GM12865 (cell line): ENCODE measurements around the gene MRPS2.
"Not testable (repeated sequence)": the region's sequence is repeated elsewhere in the genome, so short reads cannot be mapped to it uniquely, and the experiment has no call there.

Experiments
- DNase-seq: peaks from one replicate; pipeline ENCODE4 v3.0.0; 2010; ENCODE audit warnings: low read depth
- H3K4me3 ChIP-seq: 2 replicates; pipeline ENCODE4 v1.5.1; 2011; ENCODE audit warnings: mild to moderate bottlenecking, low read depth, low read length, control low read depth
- TF ChIP-seq, protein P1 (sequence below): IDR thresholded peaks from 2 replicates; pipeline ENCODE4 v1.5.1; 2011; ENCODE audit warnings: low read length, control low read depth, low read depth, inconsistent platforms; ENCODE audit not compliant: insufficient read depth; ENCODE audit errors: missing control alignments

The MRPS2 gene

DNA sequence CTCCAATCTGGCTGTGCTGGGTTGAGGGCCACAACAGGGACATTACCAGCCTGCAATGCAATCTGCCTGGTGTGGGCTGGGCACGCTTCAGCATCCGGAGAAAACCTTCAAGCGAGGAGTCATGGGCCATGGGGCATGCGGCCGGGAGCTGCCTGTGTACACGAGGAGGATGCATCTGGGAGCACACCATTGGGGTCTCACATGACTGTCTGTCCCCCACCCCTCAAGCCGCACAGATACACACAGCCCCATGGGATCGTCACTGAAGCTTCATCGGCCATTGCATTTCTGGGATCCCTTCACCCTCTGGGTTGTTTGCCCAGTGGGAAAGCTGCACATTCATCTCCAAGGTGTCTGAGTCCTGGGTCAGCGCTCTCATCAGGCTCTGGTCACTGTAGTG is 30.6 kb downstream of the MRPS2 start:
- DNase-seq = no peak
- no peak overlapping the region for H3K4me3 ChIP-seq
- TF ChIP-seq, protein P1, sequence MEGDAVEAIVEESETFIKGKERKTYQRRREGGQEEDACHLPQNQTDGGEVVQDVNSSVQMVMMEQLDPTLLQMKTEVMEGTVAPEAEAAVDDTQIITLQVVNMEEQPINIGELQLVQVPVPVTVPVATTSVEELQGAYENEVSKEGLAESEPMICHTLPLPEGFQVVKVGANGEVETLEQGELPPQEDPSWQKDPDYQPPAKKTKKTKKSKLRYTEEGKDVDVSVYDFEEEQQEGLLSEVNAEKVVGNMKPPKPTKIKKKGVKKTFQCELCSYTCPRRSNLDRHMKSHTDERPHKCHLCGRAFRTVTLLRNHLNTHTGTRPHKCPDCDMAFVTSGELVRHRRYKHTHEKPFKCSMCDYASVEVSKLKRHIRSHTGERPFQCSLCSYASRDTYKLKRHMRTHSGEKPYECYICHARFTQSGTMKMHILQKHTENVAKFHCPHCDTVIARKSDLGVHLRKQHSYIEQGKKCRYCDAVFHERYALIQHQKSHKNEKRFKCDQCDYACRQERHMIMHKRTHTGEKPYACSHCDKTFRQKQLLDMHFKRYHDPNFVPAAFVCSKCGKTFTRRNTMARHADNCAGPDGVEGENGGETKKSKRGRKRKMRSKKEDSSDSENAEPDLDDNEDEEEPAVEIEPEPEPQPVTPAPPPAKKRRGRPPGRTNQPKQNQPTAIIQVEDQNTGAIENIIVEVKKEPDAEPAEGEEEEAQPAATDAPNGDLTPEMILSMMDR = no peak

DNA sequence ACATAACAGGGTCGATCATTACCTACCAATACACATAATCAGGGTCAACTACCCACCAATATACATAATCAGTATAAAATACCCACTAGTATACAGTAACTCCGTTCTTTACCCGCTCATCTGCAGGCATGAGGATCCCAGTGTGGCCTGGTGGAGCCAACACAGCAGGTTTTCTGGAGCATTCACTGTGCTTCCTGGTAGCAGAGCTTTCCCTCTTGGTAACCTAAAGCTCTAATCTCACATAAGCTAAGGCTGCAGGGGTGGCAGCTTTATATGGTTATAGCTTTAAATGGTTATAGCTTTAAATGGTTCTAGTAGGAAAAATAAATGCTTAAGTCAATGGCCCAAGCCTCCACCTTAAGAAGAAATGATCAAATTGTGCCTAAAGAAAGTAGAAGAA is 32.6 kb downstream of the MRPS2 start:
- no peak overlapping the region for H3K4me3 ChIP-seq
- TF ChIP-seq, protein P1 = no peak
- no peak for DNase-seq

GRCh38 chr9:135533674-135534073 is 33.2 kb downstream of the MRPS2 start:
- no peak for DNase-seq
- TF ChIP-seq, protein P1 = no peak
- no peak overlapping the region for H3K4me3 ChIP-seq

DNA sequence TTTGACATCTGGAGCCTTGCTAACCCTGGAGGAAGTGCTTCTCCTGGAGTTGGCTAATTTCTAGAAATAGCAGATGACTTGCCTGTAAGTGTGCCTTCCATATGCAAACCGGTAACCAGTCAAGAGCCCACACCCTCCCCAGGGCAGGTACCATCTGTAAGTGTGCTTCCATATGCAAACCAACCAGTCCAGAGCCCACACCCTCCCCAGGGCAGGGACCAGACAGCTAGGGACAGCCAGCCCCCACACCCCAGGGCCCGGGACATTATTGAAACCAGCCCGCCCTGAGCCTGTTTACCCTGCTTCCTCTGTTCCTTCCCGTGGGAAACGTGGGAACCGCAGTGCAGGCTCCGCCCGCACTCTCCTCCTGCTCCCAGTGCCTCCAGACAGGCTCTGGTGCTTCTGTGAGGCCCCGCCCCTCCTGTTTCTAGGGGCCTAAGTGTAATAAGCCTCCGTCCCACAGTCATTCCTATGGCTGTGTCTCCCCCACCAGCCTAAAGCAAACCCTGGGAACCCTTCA is 33.8 kb downstream of the MRPS2 start:
- not testable (repeated sequence) for H3K4me3 ChIP-seq, DNase-seq

DNA sequence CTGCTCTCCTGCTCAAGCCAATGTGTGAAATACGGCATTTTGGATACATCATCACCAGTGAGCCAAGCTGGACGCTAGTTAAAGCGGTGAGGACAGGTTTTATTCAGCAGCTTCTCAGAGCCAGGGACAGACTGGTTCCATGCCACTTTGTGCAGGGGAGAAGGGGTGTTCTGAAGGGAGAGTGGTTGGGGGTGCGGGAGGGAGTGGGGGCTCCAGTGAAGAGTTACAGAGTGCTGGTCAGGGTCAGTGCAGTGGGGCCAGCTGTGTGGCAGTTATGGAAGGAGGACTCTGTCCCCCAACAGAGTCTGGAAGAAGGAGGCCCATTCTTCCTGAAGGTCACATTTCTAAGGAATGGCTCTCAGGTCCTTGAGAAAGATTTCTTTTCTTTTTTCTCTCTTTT is 34.3 kb downstream of the MRPS2 start:
- not testable (repeated sequence) for DNase-seq

DNA sequence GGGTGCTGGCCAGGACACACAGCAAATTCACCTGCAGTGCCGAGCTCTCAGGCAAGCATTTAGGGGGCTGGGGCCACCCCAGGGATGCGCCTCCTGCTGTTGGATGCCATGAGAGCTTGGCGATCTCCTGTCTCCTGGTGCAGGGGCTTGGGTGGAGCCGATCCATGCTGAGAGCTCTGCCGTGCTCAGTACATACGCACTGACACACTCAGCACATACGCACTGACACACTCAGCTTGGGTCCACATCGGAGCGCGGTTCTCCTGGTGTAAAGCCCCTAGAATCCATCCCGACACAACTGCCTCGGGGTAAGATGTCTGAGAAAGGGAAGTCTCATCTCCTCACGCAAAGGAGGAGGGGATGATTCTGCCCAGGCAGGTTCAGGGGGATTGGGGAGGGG is 35.1 kb downstream of the MRPS2 start:
- DNase-seq, H3K4me3 ChIP-seq: not testable (repeated sequence)

More for the DNA sequence above, 34.3 kb downstream of the MRPS2 start:
- H3K4me3 ChIP-seq = not testable (repeated sequence)

DNA sequence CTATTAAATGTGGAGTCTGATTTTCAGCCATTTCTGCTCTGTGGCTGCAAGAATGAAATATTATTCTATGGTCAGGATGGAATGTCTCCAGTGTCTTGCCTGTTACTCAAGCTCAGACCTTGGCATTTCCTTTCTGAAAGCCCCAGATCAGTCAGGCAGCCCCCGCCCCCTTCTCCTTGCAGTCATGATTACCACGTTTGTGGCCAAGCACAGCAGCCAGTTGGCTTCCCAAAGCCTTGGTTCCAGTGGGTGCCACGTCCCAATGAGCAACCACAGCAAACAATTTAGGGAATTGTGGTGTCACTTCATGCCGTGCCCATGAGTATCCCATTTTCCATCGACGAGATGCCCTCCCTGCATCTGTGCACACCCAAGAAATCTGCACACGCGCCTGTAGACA is 35.7 kb downstream of the MRPS2 start:
- TF ChIP-seq, protein P1 = no peak
- no peak for DNase-seq
- no peak overlapping the region for H3K4me3 ChIP-seq

GRCh38 chr9:135543262-135543894 is 42.9 kb downstream of the MRPS2 start:
- not testable (repeated sequence) for H3K4me3 ChIP-seq, DNase-seq

DNA sequence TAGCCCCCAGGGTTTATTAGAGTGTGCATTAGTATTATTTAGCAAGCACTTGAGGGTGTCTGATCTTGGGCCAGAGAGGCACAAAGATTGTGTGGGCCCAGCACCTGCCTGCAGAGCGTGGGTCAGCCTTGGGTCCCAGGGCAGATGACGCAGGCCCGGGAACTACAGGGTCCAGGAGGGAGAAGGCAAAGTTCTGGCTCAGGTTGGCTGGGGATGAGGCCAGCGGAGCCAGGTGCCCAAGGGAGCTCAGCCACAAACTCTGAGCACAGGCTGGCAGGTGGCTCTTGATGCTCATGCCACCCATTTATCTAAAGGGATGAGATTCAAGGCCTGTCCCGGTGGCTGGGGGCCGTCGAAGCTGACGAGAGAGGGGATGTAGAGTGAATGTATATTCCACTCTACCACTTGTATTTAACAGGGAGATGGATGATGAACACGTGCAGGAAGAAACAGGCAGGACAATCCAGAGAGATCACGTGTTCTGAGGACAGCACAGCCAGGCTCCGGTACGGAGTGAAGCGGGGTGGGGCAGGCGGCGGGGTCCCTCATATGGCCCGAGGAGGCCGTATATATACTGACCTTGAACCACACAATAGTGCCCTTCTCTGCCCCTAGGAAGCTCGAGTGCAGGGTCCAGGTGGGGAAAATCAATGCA is 44.6 kb downstream of the MRPS2 start:
- no peak overlapping the region for H3K4me3 ChIP-seq
- TF ChIP-seq, protein P1 = no peak
- no peak for DNase-seq

DNA sequence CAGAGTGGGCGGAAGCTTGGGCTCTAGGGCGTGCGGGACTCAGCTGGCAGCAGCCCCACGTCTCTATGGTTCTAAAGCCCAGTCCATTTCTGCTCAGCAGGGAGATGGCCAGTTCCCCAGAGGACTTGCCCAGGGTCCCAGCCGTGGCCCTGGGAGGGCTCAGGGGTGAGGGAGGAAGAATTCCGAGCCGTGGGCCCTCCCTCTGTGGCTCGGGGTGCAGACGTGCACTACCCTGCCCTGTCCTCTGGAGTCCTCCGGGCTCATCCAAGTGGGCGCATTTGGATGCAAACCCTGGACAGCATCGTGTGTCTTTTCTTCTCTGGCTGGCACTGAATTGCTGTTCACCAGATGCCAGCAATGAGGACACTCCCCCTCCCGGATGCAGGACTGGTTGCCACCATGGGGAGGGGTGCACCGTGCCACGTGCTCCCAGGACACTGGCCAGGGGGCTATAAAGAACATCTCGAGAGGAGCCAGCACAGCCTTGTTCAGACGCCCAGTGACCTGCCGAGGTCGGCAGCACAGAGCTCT is 45.2 kb downstream of the MRPS2 start, which contains the start of gene OBP2A:
Gene OBP2A (plus strand): TSS at position 481 of the 531 bp plus-strand sequence. CDS start 55 bp downstream, outside the sequence.
- not testable (repeated sequence) for H3K4me3 ChIP-seq, DNase-seq

DNA sequence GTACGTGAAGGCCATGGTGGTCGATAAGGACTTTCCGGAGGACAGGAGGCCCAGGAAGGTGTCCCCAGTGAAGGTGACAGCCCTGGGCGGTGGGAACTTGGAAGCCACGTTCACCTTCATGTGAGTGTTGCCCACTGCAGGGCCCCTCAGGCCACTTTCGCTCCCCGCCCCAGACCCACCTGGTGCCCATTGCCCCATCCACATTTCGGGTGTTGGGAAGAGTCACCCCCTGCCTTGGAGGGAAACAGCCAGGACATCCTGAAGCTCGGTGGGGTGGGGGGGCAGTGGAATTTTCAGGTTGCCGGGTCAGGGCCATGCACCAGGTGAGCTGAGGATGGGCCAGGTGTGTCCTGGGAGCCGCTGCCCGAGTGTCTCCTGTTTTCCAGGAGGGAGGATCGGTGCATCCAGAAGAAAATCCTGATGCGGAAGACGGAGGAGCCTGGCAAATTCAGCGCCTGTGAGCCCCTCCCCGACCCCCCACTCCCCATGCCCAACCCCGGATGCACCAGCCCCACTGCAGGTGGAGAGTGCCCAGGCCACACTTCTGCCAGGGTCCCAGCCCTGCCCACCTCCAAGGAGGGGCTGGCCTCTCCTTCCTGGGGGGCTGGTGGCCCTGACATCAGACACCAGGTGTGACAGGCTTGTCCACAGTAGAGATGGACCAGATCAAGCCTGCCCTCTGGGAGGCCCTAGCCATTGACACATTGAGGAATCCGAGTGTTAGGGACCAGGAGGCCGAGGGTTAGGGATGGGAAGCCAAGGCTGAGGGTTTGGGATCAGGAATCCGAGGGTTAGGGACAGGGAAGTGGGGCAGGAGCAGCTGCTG is 46.5 kb downstream of the MRPS2 start:
- DNase-seq, H3K4me3 ChIP-seq: not testable (repeated sequence)
